HG03354 (cell line): ENCODE results near the gene FCN2.

ENCODE experiments used
- ATAC-seq: cut with Tn5 transposase; IDR thresholded peaks from one replicate; pipeline ENCODE4 v1.9.1; 2021; ENCODE audit warnings: mild to moderate bottlenecking; ENCODE audit not compliant: unreplicated experiment, poor library complexity, severe bottlenecking

The FCN2 gene

DNA sequence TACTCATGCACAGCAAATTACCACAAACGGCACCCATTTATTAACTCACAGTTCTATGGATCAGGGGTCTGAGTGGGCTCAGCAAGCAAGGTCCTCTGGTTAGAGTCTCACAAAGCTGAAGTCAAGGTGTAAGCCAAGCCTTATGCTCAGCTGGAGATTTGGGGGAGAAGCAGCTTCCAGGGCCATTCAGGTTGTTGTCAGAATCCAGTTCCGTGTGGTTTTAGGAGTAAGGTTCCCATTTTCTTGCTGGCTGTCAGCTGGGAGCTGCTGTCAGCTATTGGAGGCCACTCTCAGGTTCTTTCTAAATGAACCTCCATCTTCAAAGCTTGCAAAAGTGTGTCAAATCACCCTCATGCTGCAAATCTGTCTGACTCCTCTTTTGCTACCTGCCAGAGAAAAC is 17.7 kb downstream of the FCN2 start:
- no peak for ATAC-seq

GRCh38 chr9:134899168-134899567 is 18.6 kb downstream of the FCN2 start:
- ATAC-seq, result no peak

DNA sequence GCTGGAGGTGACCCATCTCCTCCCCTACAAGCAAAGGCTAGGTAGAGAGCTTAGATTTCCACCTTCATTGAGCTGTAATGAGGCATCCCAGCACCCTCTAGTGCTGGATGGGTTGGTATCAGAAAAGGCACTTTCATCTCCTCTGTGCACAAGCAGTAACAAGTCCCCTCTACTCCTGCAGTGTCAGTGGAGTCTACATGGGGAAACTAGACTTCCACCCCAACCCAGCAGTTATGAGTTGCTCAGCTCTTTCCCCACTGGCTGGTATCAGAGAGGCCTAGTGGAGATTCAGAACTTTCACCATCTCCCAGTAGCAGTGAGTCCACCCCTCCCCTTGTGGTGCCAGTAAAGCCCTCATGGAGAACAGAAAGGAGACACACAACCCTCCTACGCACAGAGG is 19.2 kb downstream of the FCN2 start:
- ATAC-seq, result no peak

- ATAC-seq, result no peak
Measured at GRCh38 chr9:134902936-134903335, 22.3 kb downstream of the FCN2 start.

DNA sequence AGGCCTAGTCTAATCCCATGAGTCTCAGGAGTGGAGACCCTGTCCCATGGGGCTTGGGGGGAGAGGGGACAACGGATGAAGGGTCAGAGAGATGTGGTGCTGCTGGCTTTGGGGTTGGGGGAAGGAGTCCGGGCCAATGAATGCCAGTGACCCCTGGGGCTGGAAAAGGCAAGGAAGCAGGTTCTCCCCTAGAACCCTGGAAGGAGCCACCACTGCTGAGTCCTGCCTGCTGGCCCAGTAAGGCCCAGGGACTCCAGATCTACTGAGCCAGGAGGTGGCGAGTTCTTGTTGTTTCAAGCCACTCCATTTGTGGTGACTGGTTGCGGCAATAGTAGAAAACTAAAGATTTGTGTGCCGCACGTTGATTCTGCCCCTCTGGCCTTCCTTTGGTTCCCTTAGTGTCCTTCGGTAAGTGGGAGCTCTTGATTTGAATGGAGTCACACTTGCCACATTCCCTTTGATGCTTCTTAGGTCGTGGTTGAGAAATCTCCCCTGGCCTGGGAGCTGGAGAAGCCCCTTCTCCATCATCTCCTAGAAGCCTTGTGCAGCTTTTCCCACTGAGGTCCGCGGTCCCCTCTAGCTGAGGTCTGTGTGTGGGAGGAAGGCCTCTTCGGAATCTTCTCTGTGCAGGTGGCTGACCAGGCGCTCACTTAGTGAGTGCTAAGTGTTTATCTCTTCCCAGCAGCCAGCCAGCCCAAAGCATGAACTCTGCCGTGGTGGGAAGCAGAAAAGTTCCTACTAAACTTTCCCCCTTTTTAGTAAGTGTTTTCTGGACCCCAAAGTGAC is 28.1 kb downstream of the FCN2 start:
- no peak for ATAC-seq

GRCh38 chr9:134909511-134910481 is 29.2 kb downstream of the FCN2 start:
- no peak for ATAC-seq

- no peak for ATAC-seq
Measured at GRCh38 chr9:134912126-134912840, 31.7 kb downstream of the FCN2 start.

- ATAC-seq, result no peak
Measured at GRCh38 chr9:134913041-134913712, 32.6 kb downstream of the FCN2 start.

GRCh38 chr9:134913713-134914500 is 33.3 kb downstream of the FCN2 start:
- ATAC-seq, result no peak

GRCh38 chr9:134914501-134914834 is 33.9 kb downstream of the FCN2 start:
- ATAC-seq, result no peak

DNA sequence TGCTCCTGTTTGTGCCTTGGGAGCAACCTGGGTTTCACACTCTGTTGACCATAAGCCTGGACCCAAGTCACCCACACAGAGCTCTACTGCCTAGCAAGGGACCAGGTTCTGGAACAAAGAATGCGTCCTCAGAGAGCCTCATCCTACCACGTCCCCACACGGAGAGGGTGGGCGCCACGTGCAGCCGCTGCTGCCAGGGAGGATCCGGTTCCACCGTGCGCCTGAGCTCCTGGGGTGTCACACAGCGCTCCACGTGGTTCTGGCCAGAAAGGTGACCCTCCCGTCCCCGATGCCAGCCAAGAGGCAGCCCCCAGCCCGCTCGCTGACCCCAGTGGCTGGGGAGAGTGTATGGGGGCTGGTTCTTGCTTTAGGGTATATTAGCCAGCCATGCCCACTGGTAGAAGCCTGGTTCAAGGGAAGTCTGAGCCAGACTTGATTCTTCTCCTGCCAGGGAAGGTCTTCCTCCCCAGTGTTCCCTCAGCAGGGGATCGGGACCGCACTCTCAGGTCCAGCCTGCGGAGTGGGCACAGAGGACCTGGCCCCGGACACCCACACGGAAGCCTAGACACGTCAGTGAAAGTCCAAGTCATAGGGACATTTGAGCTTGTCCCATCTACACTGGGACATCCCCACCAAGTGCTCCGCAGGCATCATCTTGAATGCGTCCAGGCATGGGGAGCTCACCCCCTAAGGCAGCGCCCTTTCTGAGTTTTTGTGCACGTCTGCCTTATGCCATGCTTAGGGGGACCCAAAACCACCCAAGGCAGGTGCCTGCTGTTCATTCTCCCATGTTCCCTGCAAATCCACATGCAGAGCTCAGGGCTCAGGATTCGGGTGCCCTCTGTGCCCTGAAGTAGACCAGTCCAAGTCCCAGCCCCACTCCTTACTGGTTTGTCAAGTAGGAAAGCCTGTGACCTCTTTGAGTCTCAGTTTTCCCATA is 34.7 kb downstream of the FCN2 start:
- ATAC-seq, result no peak

GRCh38 chr9:134916161-134916665 is 35.6 kb downstream of the FCN2 start:
- no peak for ATAC-seq

DNA sequence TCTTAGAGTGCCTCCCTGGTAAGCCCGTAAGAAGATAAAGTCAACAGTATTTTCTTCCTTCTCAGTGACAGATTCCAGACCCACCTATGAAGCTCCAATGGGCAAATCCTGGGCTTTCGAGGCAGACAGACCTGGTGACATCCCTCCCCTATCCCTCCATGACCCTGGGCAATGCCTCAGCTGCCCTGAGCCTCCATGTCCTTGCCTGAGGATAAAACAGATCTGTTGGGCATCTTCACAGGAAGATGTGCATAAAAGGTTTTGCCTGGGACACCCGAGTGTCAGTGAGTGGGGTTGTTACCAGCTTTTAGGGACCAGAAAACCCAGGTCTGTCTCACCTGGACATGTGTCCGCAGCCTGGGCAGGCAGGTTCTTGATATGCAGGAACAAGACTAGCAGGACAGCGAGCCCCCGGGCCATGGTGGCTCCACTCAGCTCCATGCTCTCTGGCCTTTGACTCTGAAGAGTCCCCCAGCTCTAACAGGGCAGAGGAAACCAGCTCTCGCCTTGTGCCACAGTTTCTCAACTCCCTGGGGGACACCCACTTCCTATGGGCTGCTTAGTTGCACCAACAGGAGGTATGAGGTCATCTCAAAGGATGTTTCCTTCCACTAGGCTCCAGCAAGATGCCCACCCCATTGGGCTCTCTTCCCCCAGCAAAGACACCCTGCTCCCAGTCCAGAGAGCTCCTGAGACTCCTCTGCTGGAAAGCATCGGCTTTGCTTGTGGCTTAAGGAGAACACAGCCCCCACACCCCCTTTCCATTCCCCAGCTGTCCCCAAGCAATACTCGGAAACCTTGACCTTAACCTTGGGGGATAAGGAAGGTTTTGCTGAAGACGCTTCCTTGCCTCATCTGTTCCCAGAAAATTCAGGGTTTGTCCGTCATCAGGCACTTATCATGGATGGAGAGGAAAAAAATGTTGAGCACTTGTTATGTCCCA is 37.1 kb downstream of the FCN2 start, which contains the start of gene FCN1:
Gene FCN1, minus strand, starts transcription at position 482 of the 943 bp plus-strand sequence. Its CDS starts 41 bp downstream, at position 441.
- ATAC-seq, result no peak

DNA sequence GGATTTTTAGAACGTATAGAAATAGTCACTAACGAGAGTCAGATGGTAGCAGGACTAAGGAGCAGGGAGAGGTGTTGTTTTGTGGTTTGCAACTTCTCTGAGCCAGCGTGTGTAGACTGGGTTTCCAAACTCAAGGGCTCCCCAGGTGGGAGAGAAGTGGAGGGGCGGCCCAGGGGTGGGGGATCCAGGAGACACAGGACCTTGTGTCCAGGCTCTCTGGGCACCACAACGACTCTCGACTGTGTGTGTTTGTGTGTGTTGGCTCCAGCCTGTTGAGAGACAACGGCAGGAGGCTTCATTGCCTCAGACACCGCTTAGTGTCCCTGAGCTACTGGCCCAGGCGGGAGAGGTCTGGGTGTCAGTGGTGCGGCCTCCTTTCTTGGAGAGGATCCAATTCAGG is 38.0 kb downstream of the FCN2 start:
- no peak for ATAC-seq

DNA sequence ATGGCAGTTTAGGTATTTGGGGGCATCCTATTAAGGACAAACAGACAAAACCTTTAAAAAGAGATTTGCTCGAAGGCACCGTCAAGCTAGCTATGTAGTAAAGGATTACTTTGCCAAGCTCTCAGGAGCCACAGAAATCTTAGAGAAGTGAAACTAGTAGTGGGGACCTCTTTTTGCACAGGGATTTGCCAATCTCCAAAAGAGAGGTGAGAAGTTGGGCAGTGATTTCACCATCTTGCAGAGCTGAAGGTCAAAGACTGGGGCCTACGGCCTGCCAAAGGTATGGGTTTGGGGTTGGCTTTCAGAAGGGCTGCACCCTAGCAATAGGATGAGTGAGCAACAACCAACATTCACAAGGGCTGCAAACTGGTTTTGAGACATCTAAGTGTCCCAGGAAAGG is 38.7 kb downstream of the FCN2 start:
- ATAC-seq, result no peak

GRCh38 chr9:134922066-134922931 is 41.7 kb downstream of the FCN2 start:
- ATAC-seq, result no peak
